Vagina (tissue), 2 donors: ENCODE results near the gene TAF3.

Experiments used
- CTCF ChIP-seq, 3 experiments: fragments of 450-650 bp in 2 of 3; fragments of 200-600 bp in 1 of 3; sonication (generic) in 1 of 3; IDR thresholded peaks; one replicate each; pipeline ENCODE4 v1.5.1; 2017 to 2019; ENCODE audit warnings: antibody characterized with exemption in 3 of 3, mild to moderate bottlenecking in 2 of 3, moderate library complexity in 2 of 3
- POLR2A ChIP-seq, 2 donors: fragments of 450-650 bp; IDR thresholded peaks; one replicate each; pipeline ENCODE4 v1.6.1; 2017; ENCODE audit warnings: antibody characterized with exemption in 2 of 2, mild to moderate bottlenecking in 2 of 2, moderate library complexity in 2 of 2
- POLR2AphosphoS5 ChIP-seq, 2 donors: sonication (generic); formaldehyde crosslinking; IDR thresholded peaks; one replicate each; pipeline ENCODE4 v1.9.0; 2017; ENCODE audit warnings: antibody characterized with exemption in 2 of 2, mild to moderate bottlenecking in 2 of 2, low read depth in 1 of 2; ENCODE audit not compliant: insufficient read depth in 1 of 2

GRCh38 chr10:7808686-7809267 is 9.5 kb upstream of the TAF3 start:
- TF ChIP-seq CTCF (IDR thresholded peaks at IDR 0.05) (no peak), POLR2A (IDR thresholded peaks at IDR 0.05) (no peak), POLR2AphosphoS5 (IDR thresholded peaks at IDR 0.05; ENCODE audit: insufficient read depth in 1 of 2, low read depth in 1 of 2) (no peak)
